Duodenal mucosa (tissue), 2 donors: ENCODE data around the gene ST3GAL6.

ENCODE experiments used
- H3K27ac ChIP-seq: one replicate; pipeline ENCODE4 v1.7.0; 2013; ENCODE audit warnings: low read depth, low read length
- H3K27me3 ChIP-seq, 2 donors: one replicate each; pipeline ENCODE4 v1.7.0; 2013; ENCODE audit warnings: low read length in 2 of 2, control low read depth in 1 of 2; ENCODE audit not compliant: insufficient read depth in 2 of 2, control insufficient read depth in 1 of 2
- H3K36me3 ChIP-seq, 2 donors: one replicate each; pipeline ENCODE4 v1.7.0; 2013; ENCODE audit warnings: low read length in 2 of 2, control low read depth in 1 of 2; ENCODE audit not compliant: insufficient read depth in 2 of 2, control insufficient read depth in 1 of 2
- H3K4me1 ChIP-seq, 2 donors: one replicate each; pipeline ENCODE4 v1.7.0; 2013; ENCODE audit warnings: low read length in 2 of 2, control low read depth in 1 of 2; ENCODE audit not compliant: insufficient read depth in 2 of 2, control insufficient read depth in 1 of 2
- H3K4me3 ChIP-seq, 2 donors: one replicate each; pipeline ENCODE4 v1.7.0; 2013; ENCODE audit warnings: low read length in 2 of 2, low read depth in 1 of 2
- H3K9ac ChIP-seq, 2 donors: one replicate each; pipeline ENCODE4 v1.7.0; 2013; ENCODE audit warnings: low read length in 2 of 2, low read depth in 1 of 2
- H3K9me3 ChIP-seq, 2 donors: one replicate each; pipeline ENCODE4 v1.7.0; 2013; ENCODE audit warnings: low read length in 2 of 2, control low read depth in 1 of 2; ENCODE audit not compliant: control insufficient read depth in 1 of 2

The ST3GAL6 gene

DNA sequence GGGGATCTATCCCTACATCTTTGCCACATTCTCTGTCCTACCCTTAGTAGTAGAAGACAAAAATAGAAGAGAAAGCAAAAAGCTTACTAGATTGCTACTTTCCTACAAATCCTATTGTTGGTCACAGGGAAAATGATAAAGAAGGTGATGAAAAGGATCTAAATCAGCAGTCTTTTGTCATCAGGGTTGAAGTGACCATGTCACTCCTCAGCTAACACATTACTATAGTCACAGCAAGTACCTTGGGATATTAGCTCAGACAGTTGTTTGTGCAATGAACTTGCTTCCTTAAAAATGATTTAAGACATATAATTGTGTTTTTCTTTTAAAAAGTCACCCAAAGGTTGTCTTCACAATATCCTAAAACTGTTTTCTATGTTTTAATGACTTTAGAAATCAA lies 6.3 kb downstream of the ST3GAL6 start:
- H3K9ac ChIP-seq: no peak overlapping the region
- no peaks in the 10 kb centered on the region for H3K9me3 ChIP-seq
- H3K36me3 ChIP-seq: no peaks in the 10 kb centered on the region
- no peaks in the 10 kb centered on the region for H3K27me3 ChIP-seq
- no peaks in the 10 kb centered on the region for H3K4me1 ChIP-seq
- H3K4me3 ChIP-seq: no peak overlapping the region
- no peak overlapping the region for H3K27ac ChIP-seq

DNA sequence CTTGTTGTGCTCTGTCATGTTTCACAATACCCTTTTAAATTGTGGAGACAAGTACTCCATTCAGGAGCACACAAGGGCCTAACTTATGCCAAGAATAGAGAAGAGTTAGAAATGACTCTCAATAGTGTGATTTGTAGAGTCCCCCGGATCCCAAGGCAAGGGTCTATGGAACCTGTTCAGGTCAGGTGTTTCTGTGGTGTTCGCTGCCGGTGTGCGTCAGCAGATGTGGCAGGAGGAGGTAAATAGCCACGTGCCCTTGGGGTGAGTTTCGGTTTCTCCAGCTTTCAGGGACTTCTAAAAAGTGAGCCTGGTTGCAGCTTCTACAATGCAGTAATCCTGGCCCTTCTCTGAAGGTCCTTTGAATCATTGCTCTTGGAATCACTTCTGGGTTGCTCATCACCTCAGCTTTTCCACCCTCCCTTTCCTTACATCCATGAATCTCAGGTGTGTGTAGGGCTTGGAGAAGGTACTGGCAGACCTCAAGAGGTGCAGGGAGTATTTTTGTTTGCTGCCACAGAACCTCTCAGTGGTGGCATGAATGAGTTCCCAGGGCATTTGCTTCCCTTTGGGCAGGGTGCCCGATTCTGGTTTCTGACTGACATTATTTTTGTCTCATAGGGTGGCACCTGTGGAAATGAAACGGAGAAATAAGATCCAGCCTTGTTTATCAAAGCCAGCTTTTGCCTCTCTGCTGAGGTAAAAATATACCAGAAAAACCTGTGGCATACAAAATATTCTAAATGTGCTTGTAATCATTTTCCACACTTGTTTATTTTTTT lies 7.3 kb downstream of the ST3GAL6 start:
- no peaks in the 10 kb centered on the region for H3K27me3 ChIP-seq
- H3K27ac ChIP-seq: no peak overlapping the region
- no peaks in the 10 kb centered on the region for H3K36me3 ChIP-seq
- H3K9ac ChIP-seq: no peak overlapping the region
- no peaks in the 10 kb centered on the region for H3K4me1 ChIP-seq
- no peak overlapping the region for H3K4me3 ChIP-seq
- no peaks in the 10 kb centered on the region for H3K9me3 ChIP-seq

DNA sequence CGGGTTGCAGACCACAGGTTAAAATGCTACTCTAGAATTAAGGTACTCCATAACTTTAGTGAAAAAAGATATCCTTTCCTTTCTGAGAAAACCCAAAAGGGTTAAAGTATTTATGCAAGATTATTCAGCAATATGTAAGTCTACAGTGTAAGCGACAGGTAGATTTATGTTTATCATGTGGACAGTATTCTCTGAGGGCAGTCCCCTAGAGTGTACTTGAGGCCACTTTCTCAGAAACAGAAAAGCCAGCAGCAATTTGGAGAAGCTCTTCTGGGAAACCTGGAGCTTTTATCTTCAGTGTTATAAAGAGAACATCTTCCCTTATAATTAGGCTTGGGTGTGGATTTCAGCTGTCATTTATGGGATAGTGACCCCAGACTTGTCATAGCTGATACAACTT lies 8.9 kb downstream of the ST3GAL6 start:
- Histone ChIP-seq H3K36me3 (no peaks in the 10 kb centered on the region), H3K9ac (no peak overlapping the region), H3K4me3 (no peak overlapping the region), H3K27ac (no peak overlapping the region), H3K9me3 (no peaks in the 10 kb centered on the region), H3K27me3 (no peaks in the 10 kb centered on the region), H3K4me1 (no peaks in the 10 kb centered on the region)

- peaks cover 0 to 5% of the 10 kb centered on the region in 2 donors for H3K4me1 ChIP-seq
- H3K4me3 ChIP-seq: no peak overlapping the region
- H3K9ac ChIP-seq: no peak overlapping the region
- no peaks in the 10 kb centered on the region for H3K27me3 ChIP-seq
- no peak overlapping the region for H3K27ac ChIP-seq
- no peaks in the 10 kb centered on the region for H3K9me3 ChIP-seq
- H3K36me3 ChIP-seq: no peaks in the 10 kb centered on the region
Measured at GRCh38 chr3:98775459-98776139, 12.5 kb downstream of the ST3GAL6 start.

DNA sequence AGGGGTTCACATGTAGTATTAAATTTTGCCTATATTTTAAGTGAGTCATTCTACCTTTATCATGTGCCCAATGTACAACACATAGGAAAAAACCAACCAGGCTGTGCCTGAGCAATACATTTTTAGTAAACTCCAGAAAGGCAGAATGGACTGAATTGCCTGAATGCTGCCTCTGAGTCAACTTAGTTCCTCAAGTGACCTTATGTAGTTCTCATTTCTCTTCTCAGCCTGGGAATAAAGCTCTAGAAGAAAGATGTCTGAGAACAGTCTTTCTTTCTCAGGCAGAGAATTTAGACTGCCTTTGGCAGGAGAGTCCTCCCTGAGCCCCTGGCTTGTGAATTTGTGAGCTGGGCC lies 13.0 kb downstream of the ST3GAL6 start:
- Histone ChIP-seq H3K9ac (no peak overlapping the region), H3K4me3 (no peak overlapping the region), H3K36me3 (no peaks in the 10 kb centered on the region), H3K9me3 (no peaks in the 10 kb centered on the region), H3K27me3 (no peaks in the 10 kb centered on the region), H3K27ac (no peak overlapping the region), H3K4me1 (peaks cover 0 to 5% of the 10 kb centered on the region in 2 donors)

- no peak overlapping the region for H3K4me3 ChIP-seq
- peaks cover 0 to 3% of the 10 kb centered on the region in 2 donors for H3K27me3 ChIP-seq
- no peaks in the 10 kb centered on the region for H3K36me3 ChIP-seq
- peaks cover 0 to 5% of the 10 kb centered on the region in 2 donors for H3K4me1 ChIP-seq
- H3K27ac ChIP-seq: no peak overlapping the region
- no peak overlapping the region for H3K9ac ChIP-seq
- no peaks in the 10 kb centered on the region for H3K9me3 ChIP-seq
Measured at GRCh38 chr3:98777286-98777685, 14.1 kb downstream of the ST3GAL6 start.

GRCh38 chr3:98777801-98778220 lies 14.7 kb downstream of the ST3GAL6 start:
- Histone ChIP-seq H3K4me3 (no peak overlapping the region), H3K36me3 (no peaks in the 10 kb centered on the region), H3K27me3 (peaks cover 0 to 3% of the 10 kb centered on the region in 2 donors), H3K27ac (no peak overlapping the region), H3K4me1 (peaks cover 0 to 5% of the 10 kb centered on the region in 2 donors), H3K9ac (no peak overlapping the region), H3K9me3 (no peaks in the 10 kb centered on the region)

GRCh38 chr3:98778383-98778782 lies 15.2 kb downstream of the ST3GAL6 start:
- H3K27ac ChIP-seq: no peak overlapping the region

GRCh38 chr3:98778852-98779413 lies 15.8 kb downstream of the ST3GAL6 start:
- Histone ChIP-seq H3K27ac (no peak overlapping the region), H3K9ac (no peak overlapping the region), H3K4me3 (no peak overlapping the region)

More at GRCh38 chr3:98778383-98778782, 15.2 kb downstream of the ST3GAL6 start:
- Histone ChIP-seq H3K27me3 (peaks cover 0 to 3% of the 10 kb centered on the region in 2 donors), H3K9ac (no peak overlapping the region), H3K4me3 (no peak overlapping the region), H3K4me1 (peaks cover 0 to 5% of the 10 kb centered on the region in 2 donors), H3K36me3 (no peaks in the 10 kb centered on the region), H3K9me3 (no peaks in the 10 kb centered on the region)

More at GRCh38 chr3:98778852-98779413, 15.8 kb downstream of the ST3GAL6 start:
- no peaks in the 10 kb centered on the region for H3K36me3 ChIP-seq
- H3K4me1 ChIP-seq: peaks cover 0 to 5% of the 10 kb centered on the region in 2 donors
- no peaks in the 10 kb centered on the region for H3K9me3 ChIP-seq
- peaks cover 0 to 3% of the 10 kb centered on the region in 2 donors for H3K27me3 ChIP-seq
